ENCODE data around the gene MYH7. TPM values are rescaled to one million over a fixed set of nuclear protein-coding genes. Genes with fewer than 3 reads are reported as not detected.

The MYH7 gene
- total RNA-seq: not detected in 2 replicates

DNA sequence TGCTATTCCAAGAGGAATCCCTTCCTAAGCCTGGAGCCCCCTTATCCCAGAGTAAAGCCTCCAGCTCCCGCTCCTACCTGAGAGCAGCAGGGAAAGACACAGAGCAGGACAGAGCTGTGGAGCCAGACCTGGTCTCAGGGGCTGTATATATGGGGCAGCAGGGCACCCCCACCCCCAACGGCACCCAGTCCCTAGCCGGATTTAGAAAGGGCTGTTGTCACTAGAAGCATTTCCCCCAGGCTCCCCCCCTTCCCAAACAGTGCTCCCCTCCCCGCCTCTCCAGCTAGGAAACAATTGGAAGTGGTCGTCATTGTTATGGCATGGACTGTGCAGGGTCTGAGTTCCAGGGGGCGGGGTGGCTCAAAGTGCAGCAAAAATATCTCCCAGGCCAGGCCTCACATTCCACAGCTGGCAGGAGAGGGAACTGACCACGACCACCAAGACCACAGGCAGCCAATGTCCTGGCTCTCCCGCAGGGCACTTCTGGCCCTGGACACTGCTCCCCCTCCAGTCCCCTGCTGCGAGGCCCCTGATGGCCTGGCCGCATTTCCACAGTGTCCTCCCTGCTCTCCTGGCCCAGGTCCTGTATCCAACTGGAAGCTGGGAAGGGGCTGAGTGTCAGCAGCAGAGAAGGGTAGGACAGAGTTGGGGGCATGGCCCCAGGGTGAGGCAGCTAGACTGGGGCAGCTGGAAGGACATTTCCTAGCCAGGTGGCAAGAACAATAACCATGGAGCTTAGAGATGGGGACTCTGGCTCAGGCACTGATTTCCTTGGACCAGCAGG is at the start of gene MYH7:
Gene MYH7, minus strand, starts transcription at position 118 of the 784 bp plus-strand sequence. CDS start 1,928 bp downstream, outside the sequence.

GRCh38 chr14:23469127-23469905 is 33.9 kb upstream of the MYH7 start, which contains the start of gene NGDN:
TSS of gene NGDN (plus strand) at chr14:23469703. CDS start at chr14:23469716, 13 bp downstream.

DNA sequence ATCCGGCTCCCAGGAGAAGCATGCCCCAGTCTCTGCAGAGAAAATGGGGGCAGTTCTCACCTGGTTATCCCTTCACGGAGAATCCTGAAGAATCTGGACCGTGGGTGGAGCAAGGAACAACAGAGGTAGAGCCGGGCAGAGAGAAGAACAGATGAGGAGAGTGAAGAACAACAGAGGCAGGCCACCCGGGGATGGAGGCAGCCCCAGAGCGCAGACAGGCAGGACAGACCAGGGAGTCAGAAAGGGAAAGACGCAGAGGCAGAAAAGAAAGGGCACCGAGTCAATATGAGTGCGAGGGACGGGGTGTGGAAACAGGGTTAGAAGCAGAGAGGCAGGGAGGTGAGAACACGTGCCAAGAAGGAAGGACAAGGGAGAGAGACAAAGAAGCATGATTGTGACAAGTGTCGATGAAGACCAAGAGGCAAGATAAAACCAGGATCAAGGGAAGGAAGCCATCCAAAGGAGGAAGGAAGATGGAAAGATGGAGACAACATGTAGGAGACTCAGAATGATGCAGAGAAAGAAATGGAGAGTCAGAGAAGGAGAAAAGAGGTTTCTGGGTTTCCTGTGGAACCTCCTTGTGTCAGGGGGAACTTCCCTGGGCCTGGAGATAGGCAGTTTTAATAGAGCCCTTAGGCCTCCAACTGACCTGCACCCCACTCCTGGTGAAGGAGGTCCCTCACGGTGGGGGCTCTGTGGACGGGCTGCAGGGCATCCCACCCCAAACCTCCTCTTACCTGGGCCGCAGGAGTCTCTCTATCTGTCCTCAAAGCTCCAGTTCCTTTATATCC is 27.7 kb downstream of the MYH7 start, which contains the start of gene MYH6:
Gene MYH6, minus strand, starts transcription at position 758 of the 791 bp plus-strand sequence. CDS start 1,050 bp downstream, outside the sequence.

DNA sequence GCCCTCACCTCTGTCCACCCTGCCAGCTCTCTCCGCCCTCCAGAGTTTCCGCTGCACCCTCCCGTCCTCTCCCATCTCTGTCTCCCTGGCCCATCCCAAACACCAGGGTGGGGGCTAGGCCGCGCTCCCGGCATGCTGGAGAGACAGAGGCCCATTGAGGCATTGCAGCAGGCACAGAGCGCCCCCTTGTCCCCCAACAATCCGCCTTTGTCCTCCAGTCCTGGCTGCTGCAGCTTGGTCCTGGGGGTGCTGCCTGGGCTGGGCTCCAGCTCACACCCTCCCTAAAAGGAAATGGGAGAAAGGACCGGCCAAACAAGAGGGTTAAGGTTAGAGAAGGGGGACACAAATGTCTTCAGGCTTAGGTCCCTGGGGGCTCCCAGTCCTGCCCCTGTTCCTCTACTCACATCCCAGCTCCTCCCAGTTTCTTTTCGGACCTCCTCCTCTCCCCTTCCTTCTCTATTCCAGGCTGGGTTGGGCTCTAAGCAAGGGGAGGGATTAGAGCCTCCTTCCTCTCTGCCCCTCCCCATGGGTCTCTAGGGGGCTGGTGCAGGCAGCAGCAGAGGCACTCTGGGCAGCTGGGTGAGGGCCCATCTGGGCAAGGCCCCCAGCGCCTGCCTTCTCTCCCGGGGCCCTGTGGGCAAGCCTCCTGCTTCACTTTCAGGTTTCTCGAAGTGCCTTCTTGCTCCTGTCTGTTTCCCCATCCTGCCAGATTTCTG is 58.8 kb downstream of the MYH7 start, which contains the start of gene CMTM5:
Gene CMTM5, plus strand, starts transcription at position 565 of the 716 bp plus-strand sequence. CDS start 206 bp downstream, outside the sequence.

DNA sequence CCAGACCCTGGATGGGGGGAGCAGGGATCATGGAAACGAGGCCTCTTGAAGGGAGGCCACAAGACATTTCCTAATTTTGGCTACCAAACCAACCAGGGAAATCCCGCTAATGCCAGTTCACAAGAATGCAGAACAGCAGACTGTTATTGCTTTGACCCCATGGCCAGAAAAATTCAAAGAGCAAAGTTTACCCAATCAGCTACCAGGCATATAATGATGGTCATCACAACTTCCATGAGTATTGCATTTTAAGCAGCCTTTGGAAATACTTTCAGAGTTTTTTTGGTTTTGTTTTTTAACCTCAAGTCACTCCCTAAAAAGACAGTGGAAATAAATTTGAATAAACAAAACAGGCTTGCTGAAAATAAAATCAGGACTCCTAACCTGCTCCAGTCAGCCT is 63.0 kb downstream of the MYH7 start, which contains the start of gene IL25:
Gene IL25, plus strand, starts transcription at position 301 of the 400 bp plus-strand sequence.

DNA sequence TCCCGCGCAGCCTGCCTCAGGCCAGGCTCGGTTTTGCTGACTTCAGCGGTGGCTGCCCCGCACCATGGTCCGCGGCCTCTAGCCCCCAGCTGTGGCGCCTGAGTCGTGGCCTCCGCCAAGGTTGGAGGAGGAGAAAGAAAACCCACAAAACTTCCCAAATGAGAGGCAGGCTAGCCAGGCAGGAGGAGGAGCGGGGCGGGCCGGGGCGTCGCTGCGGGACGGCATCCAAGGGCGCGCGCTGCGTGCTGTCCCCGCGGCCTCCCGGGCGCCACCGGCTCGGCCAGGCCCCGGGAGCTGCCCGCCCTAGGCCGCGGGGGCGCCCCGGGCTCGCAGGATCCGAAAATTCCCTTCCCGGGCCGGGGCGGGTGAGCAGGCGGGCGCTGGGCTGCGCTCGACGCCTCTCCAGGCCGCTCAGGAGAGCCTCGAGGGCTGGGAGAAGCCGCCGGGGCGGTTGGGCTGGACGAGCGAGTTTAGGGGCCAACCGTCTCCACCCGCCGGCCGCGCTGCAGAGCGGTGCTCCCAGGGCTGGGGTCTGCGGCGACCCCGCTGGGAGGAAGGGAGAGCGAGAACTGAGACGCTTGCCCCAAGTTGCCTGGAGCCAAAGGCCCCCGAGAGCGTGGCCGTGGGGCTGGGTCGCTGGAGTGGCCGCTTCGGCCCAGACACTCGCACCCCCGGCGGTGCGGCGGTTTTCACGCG is 70.3 kb downstream of the MYH7 start, which contains the start of gene EFS:
Gene EFS, minus strand, starts transcription at position 137 of the 696 bp plus-strand sequence. CDS start 147 bp downstream, outside the sequence.

Small RNA genes lying within 50 kb of the gene (small RNA-seq; reads per million reads assigned to genes)
- gene MIR208A (not detected), gene MIR208B (not detected)

Other genes with a start within 250 kb of the MYH7 start
- not detected in 2 replicates for gene RNF212B, start 197.7 kb downstream of the MYH7 start, total RNA-seq
- 5.9 and 9.8 TPM in 2 replicates for gene HOMEZ, start 149.5 kb downstream of the MYH7 start, total RNA-seq
- gene PPP1R3E, start 132.8 kb downstream of the MYH7 start, total RNA-seq: 3.7 and 4.7 TPM in 2 replicates
- gene BCL2L2, start 128.8 kb downstream of the MYH7 start, total RNA-seq: 18.5 and 22.2 TPM in 2 replicates
- 71.1 and 81.7 TPM in 2 replicates for gene PABPN1, start 114.2 kb downstream of the MYH7 start, total RNA-seq
- 0.86 and 1.1 TPM in 2 replicates for gene SLC22A17, start 82.8 kb downstream of the MYH7 start, total RNA-seq
- not detected in 2 replicates for gene EFS, start 70.5 kb downstream of the MYH7 start, total RNA-seq
- gene IL25, start 62.9 kb downstream of the MYH7 start, total RNA-seq: not detected in 2 replicates
- gene CMTM5, start 58.6 kb downstream of the MYH7 start, total RNA-seq: not detected in 2 replicates
- not detected in 2 replicates for gene MYH6, start 27.4 kb downstream of the MYH7 start, total RNA-seq
- gene NGDN, start 34.0 kb upstream of the MYH7 start, total RNA-seq: 41.6 and 48.2 TPM in 2 replicates
- gene ZFHX2, start 116.1 kb upstream of the MYH7 start, total RNA-seq: 0.40 and 0.86 TPM in 2 replicates
- gene THTPA, start 120.6 kb upstream of the MYH7 start, total RNA-seq: 14.1 and 18.9 TPM in 2 replicates
- gene AP1G2, start 132.1 kb upstream of the MYH7 start, total RNA-seq: 7.6 and 17.0 TPM in 2 replicates
- gene JPH4, start 143.1 kb upstream of the MYH7 start, total RNA-seq: not detected in 2 replicates
- gene DHRS2, start 200.7 kb upstream of the MYH7 start, total RNA-seq: 0.27 and 1.5 TPM in 2 replicates